ENCODE measurements around the gene FGD3.
"Not testable (repeated sequence)": the region's sequence is repeated elsewhere in the genome, so short reads cannot be mapped to it uniquely, and the experiment has no call there.

Gene FGD3

DNA sequence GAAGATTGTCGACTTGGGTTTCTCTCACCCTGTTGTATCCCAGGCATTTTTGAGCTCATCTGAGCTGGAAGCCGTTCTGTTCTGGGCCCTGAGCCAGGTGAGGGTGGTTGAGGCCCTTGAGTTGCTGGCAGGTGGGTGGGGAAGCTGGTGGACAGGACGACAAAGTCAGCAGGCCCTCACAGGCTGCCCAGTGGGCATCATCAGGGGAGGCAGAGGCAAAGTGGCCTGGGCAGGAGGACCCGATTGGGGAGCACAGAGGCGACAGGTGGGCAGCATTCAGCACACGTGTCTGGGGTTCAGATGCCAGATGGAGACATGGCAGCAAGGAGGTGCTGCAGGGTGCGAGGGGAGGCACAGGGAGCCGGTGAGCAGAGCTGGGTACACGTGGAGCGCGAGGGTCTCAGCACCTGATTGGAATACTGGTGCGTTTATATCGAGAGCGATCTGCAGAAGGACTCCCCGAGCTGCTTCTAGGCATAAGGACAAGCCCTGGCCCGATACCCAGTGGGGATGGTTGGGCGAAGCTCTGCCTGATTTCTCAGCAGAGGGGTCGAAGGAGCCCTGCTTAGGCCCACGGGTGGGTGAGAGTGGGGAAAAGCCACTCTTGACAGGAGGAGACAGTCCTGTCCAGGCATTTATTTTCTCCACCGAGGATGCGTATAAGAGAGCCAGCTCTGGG, 62.2 kb downstream of the FGD3 start:
- DNase-seq (ENCODE audit: low read depth in 2 of 2): no peak

DNA sequence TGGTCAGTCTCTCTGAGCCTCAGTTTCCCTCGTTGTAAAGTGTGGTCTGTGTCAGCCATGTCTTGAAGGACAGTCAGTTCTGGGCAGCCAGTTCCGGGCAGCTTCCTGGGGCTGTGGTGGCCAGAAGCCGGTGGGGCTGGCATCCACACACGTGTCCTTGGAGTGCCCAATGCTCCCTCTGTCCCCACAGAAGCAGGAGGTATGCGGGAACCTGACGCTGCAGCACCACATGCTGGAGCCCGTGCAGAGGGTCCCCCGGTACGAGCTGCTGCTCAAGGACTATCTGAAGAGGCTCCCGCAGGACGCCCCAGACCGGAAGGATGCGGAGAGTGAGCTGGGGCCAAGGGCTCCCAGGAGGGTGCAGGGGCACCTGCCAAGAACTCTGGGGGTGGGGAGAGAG, 62.7 kb downstream of the FGD3 start:
- no peak for DNase-seq (ENCODE audit: low read depth in 2 of 2)

DNA sequence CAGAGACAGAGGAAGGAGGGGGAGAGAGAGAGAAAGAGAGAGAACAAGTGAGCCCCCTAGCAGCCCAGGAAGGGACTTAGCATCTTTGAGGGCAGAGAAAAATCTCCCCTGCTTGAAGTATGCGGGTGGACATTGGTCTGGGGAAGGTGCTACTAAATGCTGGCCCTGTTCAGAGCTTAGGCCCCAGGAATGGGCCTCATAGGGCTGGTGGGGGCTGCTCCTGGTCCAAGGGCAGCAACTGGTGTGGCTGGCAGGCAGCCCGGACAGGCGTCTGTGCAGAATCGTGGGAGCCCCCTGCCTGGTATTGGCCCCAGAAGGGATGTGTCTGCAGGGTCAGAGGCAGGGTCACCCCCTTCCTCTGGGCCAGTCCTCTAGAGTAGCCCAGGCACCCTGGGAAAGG, 63.4 kb downstream of the FGD3 start:
- DNase-seq (ENCODE audit: low read depth in 2 of 2): no peak

DNA sequence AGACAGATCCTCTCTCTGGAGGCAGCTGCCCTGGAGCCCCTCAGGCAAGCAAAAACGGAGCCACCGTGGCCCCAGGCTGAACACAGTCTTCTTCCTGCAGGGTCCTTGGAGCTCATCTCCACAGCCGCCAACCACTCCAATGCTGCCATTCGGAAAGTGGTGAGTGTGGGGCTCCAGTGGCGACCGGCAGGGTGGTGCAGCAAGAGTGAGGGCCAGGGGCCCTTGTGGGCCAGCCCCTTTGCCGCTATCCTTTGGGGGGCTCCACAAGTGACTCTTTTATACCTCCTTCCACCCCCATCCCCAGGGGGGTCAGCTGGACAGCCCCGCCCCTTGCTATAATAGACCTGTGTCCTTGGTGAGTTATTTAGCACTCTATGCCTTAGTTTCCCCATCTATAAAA, 63.8 kb downstream of the FGD3 start:
- DNase-seq (ENCODE audit: low read depth in 2 of 2): no peak

DNA sequence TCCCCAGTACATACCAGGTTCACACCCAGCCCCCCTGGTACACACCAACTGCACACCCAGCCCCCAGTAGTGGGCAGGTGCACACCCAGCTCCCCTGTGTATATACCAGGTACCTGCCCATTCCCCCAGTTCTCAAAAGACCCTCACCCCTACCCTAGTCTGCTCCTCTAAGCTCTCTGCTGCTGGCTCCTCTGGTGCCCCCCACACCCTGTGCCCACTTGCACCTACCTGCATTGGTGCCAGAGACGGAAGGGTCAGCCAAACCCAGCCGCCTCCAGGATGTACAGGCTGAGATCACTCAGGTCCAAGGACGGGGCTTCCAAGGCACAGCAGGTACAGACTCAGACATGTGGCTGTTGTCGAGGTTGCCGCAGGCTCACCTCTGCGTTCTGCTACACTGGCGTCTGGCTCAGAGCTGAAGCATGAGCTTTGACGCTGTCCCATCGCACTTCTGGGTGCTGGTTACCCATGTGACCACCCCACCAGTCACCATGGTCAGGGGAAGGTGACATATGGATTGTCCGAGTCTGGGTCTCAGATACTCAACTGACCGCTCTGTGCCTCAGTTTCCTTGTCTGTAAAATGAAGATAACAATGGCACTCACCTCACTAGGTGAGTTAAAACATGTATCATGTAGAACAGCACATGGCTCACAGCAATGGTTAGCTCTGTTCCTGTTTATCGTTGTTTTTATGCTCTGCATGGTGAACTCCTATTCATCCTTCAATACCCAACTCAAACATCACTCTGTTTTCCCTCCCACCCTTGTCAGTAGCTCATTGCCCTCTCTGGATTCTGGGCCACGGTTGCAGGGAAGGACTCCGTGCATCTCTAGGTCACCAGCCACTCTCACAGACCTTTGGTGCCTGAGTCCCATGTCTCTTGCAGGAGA, 65.9 kb downstream of the FGD3 start:
- DNase-seq (ENCODE audit: low read depth in 2 of 2): no peak

DNA sequence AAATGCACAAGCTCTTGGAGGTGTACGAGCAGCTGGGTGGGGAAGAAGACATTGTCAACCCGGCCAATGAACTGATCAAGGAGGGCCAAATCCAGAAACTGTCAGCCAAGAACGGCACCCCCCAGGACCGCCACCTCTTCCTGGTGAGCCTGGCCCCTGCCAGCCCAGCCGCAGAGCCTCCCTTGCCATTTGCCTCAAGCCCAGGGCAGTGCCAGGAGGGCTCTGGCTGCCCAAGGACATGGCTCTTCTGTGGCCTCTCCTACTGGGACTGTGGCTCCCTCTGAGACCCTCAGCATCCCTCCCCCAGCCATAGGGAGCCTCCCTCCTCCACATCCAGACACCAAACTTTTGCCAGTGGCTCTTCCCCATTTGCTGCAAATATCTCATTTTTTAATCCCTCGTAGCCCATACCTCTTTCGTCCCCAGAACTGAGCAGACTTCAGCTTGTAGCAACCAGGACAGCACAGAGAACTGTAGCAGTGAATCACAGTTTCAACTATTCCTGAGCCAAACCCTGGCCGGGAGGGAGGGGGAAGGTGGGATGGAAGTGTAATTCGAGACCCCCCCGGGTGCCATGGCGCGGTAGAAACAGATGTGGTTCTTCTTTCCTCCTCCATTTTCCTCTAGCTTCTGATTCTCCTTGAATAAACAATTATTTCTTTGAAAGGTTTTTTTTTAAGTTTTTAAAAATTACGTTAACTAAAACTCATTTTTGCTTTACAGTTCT, 66.7 kb downstream of the FGD3 start:
- DNase-seq (ENCODE audit: low read depth in 2 of 2): no peak

DNA sequence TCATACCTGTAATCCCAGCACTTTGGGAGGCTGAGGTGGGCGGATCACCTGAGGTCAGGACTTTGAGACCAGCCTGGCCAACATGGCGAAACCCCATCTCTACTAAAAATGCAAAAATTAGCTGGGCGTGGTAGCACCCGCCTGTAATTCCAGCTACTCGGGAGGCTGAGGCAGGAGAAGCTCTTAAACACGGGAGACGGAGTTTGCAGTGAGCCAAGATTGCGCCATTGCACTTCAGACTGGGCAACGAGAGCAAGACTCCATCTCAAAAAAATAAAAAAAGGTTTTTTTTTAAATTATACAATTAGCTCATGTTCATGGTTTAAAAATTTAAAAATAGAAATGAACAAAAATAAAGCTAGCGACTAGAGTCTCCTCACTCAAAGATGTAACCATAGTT, 67.9 kb downstream of the FGD3 start:
- DNase-seq (ENCODE audit: low read depth in 2 of 2): not testable (repeated sequence)

DNA sequence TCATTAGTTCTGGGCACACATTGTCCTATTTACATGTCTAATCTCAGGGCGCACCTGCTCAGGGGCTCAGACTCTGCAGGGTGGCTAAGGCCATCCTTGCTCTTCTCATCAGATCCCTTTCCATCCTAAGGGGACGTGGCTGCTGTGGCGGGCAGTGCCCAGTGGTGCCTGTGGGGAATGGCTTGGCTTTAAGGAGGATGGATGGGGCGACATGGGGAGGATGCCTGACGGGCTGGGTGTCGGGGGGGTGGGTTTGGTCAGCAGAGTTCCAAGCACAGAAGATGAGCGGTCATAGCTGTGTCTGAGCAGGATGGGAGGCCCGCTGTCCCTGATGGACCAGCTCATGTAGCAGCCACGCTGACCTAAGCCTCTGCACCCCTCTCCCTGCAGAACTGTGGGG, 70.3 kb downstream of the FGD3 start:
- DNase-seq (ENCODE audit: low read depth in 2 of 2): no peak

DNA sequence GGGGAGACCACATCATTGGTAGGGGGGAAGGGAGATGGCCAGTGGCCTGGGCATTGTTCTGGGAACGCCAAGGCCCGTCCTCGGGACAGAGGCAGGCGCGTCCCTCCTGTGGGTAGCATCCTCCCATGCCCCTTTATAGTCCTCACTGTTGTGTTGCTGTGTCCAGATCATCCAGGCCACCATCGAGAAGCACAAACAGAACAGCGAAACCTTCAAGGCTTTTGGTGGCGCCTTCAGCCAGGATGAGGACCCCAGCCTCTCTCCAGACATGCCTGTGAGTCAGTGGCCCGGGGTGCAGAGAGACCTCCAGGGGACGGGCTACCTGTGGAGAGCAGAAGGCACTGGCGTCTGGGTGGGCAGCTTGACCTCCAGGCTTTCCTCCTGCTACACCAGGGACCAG, 72.8 kb downstream of the FGD3 start:
- DNase-seq (ENCODE audit: low read depth in 2 of 2): no peak

DNA sequence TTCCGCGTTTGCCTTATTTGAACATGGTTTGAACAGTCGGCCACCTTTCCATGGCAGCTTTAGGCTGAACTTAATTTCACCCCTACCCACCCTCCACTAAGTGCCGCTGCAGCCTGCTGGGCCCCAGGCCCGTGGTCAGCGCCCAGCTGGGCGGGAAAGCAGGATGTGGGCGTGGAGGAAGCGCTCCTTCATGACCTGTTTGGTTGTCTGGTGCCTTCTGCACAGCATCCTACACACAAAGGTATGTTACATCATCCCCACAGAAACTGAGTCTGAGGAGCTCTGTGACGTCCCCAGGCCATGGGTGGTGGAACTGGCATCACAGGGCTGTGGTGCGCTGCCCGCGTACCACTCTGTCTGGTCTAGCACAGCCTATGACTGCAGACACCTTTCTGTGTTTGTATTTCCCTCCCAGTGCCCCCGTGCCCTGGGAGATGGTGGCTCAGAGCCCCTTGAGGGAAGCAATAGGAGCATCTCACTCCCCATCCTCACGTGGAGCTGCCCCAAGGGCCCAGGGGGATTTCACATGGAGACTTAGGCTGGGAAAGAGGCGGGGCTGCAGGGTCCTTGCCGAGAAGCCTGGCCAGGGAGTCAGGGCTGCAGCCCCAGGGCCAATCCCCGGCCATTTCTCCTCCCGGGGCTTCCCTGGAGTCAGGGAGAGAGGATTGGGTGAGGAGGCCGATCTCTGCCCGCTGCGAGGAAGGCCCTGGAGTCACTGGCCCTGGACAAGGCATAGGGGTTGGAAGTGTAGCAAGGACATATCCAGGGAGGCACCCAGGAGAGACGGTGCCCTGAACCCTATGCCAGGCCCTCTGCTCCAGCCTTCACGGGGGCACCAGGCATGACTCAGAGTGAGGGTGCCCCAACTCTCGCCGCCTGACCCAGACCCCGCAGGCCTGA, 73.7 kb downstream of the FGD3 start:
- no peak for DNase-seq (ENCODE audit: low read depth in 2 of 2)

DNA sequence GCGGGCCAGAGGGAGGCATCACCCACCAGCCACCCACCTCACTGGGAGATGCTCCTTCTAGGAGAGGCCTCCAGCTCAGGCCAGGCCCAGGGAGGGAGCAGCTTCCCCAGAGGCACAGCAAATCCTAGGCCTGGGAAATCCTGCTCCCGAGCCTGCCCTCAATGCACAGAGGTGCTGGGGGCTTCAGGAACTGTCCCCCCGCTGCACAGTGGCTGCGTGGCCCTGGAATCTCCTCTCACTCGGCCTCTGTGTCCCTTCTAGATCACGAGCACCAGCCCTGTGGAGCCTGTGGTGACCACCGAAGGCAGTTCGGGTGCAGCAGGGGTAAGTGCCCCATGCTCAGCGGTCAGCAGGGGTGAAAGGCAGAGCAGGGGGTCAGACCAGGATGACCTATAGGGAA, 74.7 kb downstream of the FGD3 start:
- no peak for DNase-seq (ENCODE audit: low read depth in 2 of 2)

DNA sequence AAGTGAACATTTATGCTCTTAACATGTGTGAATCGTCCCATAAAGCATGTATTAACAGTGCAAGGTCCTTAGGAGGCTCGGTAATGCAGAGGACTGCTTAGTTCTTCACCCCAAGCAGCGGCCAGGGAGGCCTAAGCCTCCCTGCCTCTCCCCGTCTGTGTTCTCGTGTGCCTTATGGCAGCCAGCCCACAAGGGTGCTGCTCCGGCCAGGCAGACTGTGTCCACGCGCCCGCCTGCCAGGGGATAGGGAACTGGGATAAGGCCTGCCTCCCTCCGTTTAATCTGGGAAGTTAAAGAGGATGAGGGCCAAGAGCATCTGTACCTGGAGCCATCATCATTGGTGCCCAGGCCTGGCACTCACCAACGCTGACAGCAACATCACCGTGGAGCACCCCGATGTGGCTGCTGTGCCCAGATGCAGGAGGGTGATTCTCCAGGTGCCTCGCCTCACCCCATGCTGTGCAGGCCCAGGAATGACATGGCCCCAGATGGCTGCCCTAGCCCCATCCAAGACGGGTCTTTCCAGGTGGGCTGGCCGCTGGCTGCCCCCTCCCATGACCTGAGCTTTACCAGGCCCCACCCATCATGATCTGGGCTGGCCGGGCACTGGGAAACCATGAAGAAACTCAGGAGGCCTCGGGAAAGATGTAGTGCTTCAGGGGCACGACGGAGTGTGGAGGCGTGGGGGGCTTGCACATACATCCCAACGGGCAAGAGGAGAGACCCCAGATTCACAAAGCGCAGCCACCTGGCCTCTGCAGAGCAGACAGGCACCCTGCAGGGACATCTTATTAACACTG, 75.6 kb downstream of the FGD3 start:
- DNase-seq (ENCODE audit: low read depth in 2 of 2): no peak

DNA sequence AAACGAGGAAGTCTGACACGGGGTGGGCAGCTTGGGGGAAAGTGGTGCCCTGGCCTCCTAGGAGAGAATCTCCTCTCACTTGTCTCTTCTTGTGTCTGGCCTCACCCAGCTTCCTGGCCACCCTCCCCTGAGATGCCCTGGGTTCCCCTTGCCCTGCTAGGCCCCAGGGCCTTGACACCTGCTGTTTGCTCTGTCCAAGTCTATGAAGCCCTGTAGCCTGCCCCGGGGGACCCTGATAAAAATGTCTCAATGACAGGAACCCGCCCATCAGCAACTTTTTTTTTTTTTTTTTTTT, 76.1 kb downstream of the FGD3 start:
- DNase-seq (ENCODE audit: low read depth in 2 of 2): no peak

DNA sequence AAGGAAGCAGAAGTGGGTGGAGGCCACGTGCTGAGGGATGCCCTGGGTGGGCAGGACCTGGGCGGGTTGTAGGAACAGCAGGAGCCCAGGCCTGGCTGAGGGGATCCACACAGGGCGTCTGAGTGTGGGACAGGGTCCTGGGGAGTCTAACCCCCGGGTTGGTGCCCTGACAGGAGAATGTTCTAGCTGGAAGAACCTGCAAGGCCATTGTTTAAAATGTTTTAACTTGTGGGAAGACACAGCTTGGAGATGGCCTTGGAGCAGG, 77.3 kb downstream of the FGD3 start:
- DNase-seq (ENCODE audit: low read depth in 2 of 2): no peak

DNA sequence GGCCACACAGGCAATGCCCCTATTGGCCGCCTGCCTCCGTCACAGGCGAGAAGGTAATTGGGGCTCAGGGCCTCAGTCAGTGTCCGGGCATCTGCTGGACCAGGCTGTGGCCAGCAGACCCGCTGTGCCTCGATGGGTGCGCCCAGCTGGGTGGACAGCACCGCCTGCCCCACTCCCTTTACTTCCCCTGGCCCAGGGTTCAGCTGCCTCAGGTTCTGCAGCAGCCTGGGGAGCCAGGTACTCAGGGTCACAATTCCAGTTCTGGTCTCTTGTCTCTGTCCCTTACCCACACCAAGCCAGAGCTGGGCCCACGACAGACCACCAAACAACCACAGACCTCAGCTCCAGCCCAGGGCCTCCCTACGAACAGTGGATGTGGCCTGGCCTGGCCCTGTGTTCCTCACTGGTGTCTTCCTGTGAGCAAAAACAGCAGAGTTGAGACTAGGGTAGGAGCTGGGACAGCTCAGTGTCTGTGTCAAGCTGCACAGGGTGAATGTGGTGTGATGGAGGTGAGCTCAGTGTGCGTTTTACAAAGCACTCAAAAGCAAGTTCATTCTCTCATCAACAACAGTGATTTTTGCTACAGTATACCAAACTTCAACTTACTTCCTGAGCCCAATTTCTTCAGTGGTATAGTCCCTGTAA, 77.8 kb downstream of the FGD3 start:
- no peak for DNase-seq (ENCODE audit: low read depth in 2 of 2)

DNA sequence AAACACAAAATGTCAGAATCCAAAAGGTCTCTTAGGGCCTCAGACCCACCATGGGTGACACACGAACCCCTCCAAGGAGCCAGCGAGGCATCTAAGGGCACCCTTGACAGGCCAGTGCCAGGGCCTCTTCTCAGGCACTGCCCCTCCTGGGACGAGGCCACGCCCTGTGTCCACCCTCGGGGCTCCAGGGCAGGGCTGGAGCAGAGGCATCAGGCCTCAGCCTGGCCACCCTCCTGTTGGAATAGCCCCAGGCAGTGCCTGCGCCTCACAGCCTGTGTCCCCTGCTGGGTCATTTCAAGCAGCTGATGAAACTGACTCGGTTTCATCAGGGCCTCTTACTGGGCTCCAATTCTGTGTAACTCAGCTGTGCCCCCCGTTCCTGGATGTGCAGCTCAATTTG, 78.4 kb downstream of the FGD3 start:
- no peak for DNase-seq (ENCODE audit: low read depth in 2 of 2)

DNA sequence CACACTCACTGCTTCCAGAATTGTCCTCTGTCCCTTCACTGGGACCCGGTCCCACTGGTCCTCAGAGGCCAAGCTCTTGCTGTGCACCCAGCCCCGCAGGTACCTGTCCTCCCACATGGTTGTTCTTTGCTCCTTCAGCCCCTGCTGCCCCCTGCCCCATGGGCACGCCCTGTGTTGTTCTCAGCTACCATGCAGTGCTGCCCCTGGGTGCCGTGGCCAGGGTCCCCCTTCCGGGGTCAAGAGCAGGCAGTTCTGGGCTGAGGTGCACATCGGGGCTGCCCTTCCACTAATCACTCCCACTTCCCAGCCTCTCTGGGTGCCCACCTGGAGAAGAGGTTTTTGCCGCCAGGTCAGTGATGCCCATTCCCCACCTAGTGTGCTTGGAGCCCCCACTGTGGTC, 79.3 kb downstream of the FGD3 start:
- DNase-seq (ENCODE audit: low read depth in 2 of 2): no peak

DNA sequence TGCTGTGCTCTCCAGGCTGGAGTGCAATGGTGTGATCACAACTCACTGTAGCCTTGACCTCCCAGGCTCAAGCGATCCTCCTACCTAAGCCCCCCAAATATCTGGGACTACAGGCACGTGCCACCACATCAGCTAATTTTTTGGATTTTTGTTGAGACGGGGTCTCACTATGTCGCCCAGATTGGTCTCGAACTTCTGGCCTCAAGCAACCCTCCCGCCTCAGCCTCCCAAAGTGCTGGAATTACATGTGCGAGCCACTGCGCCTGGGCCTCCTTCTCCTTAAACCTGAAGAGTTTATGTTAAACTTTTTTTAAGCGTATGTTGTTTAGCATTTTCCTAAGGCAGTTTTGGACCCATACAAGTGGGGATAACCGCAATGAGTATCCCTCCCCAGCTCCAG, 80.4 kb downstream of the FGD3 start:
- no peak for DNase-seq (ENCODE audit: low read depth in 2 of 2)

DNA sequence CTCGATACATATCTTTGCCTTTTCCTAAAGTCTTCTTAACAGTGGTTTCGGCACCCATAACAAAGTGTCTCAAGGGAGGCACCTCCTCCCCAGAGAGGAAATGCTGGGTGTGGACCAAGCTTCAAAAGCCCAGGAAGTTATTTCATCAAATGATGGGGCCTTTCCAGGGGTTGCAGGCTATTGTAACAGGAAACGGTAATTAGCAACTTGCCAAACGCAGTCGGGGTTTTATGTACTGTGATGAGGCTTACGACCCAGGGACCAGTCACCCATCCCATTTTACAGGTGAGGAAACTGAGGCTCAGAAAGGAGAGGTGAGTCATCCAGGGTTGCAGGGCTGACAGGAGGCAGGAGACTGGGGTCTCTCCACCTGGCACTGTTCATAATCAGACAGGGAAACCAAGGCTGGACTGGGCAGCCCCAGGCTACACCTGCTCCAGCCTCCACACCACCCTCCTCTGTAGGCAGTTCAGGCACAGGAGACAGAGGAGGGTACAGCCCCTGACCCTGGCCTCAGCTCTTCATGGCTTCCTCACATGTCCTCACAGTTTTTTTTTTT, 81.2 kb downstream of the FGD3 start:
- DNase-seq (ENCODE audit: low read depth in 2 of 2): peak; percentile 8 to 21
